ENCODE data around the gene STING1. TPM values are rescaled to one million over a fixed set of nuclear protein-coding genes. Genes with fewer than 3 reads are reported as not detected.

STING1 gene
- polyA plus RNA-seq, 1 experiment = 194 TPM

GRCh38 chr5:139451878-139452660 lies 30.5 kb downstream of the STING1 start:
- Histone ChIP-seq H3K36me3 (ENCODE audit: control insufficient read depth, insufficient read depth, low read length) (no peaks in the 10 kb centered on the region), H3K27me3 (ENCODE audit: control insufficient read depth, insufficient read depth, low read length) (no peaks in the 10 kb centered on the region), H3K4me3 (ENCODE audit: low read depth, low read length) (no peak overlapping the region)
- POLR2A ChIA-PET = no interaction called here
- TF ChIP-seq CTCF (IDR thresholded peaks at IDR 0.05; ENCODE audit: insufficient read depth, low read depth, low read length) = no peak
- DNase-seq (ENCODE audit: low read depth) = no peak
- CTCF ChIA-PET = no interaction called here

GRCh38 chr5:139451176-139451575 lies 31.4 kb downstream of the STING1 start:
- POLR2A ChIA-PET = no interaction called here
- no peak for TF ChIP-seq CTCF (IDR thresholded peaks at IDR 0.05; ENCODE audit: insufficient read depth, low read depth, low read length)
- Histone ChIP-seq H3K4me3 (ENCODE audit: low read depth, low read length) (no peak overlapping the region), H3K36me3 (ENCODE audit: control insufficient read depth, insufficient read depth, low read length) (no peaks in the 10 kb centered on the region), H3K27me3 (ENCODE audit: control insufficient read depth, insufficient read depth, low read length) (no peaks in the 10 kb centered on the region)
- DNase-seq (ENCODE audit: low read depth) = no peak
- CTCF ChIA-PET = no interaction called here

- CTCF ChIA-PET = interaction anchor here (0.7 kb wide), 1 partner anchor 74 kb away, joined by 3 read pairs; no protein-coding TSS in a partner anchor
- no peaks in the 10 kb centered on the region for H3K27me3 ChIP-seq (ENCODE audit: control insufficient read depth, insufficient read depth, low read length)
- POLR2A ChIA-PET = no interaction called here
Observed at GRCh38 chr5:139446956-139447779, 35.4 kb downstream of the STING1 start.

GRCh38 chr5:139445325-139446170 lies 37.0 kb downstream of the STING1 start:
- ChIA-PET POLR2A (no interaction called here), CTCF (interaction anchor here (1.0 to 4.1 kb wide), 5 partner anchors 10 to 72 kb away, joined by 3 to 21 read pairs (median 4); no protein-coding TSS in a partner anchor)
- TF ChIP-seq CTCF (IDR thresholded peaks at IDR 0.05; ENCODE audit: insufficient read depth, low read depth, low read length) = no peak
- no peak for DNase-seq (ENCODE audit: low read depth)
- no peaks in the 10 kb centered on the region for H3K27me3 ChIP-seq (ENCODE audit: control insufficient read depth, insufficient read depth, low read length)
- H3K4me3 ChIP-seq (ENCODE audit: low read depth, low read length) = no peak overlapping the region
- no peaks in the 10 kb centered on the region for H3K36me3 ChIP-seq (ENCODE audit: control insufficient read depth, insufficient read depth, low read length)

More at GRCh38 chr5:139446956-139447779, 35.4 kb downstream of the STING1 start:
- no peak overlapping the region for H3K4me3 ChIP-seq (ENCODE audit: low read depth, low read length)
- no peaks in the 10 kb centered on the region for H3K36me3 ChIP-seq (ENCODE audit: control insufficient read depth, insufficient read depth, low read length)
- no peak for TF ChIP-seq CTCF (IDR thresholded peaks at IDR 0.05; ENCODE audit: insufficient read depth, low read depth, low read length)
- DNase-seq (ENCODE audit: low read depth) = no peak
